BE2C (cell line): ENCODE results near the gene KDM8.

Experiments
- DNase-seq: peaks from one replicate; pipeline ENCODE4 v3.0.0-alpha.2; 2020
- H3K27me3 ChIP-seq: fragments of 250-450 bp; sonication (Bioruptor Pico); 2 replicates; pipeline ENCODE4 v1.5.1; 2020; ENCODE audit warnings: mild to moderate bottlenecking
- H3K36me3 ChIP-seq: fragments of 250-450 bp; sonication (Bioruptor Pico); 2 replicates; pipeline ENCODE4 v1.5.1; 2020; ENCODE audit warnings: mild to moderate bottlenecking
- H3K4me1 ChIP-seq: fragments of 250-450 bp; sonication (Bioruptor Pico); 2 replicates; pipeline ENCODE4 v1.5.1; 2020
- H3K4me3 ChIP-seq: 2 replicates; pipeline ENCODE4 v1.5.1; 2011; ENCODE audit warnings: low read depth, low read length
- H3K9me3 ChIP-seq: fragments of 250-450 bp; sonication (Bioruptor Pico); 2 replicates; pipeline ENCODE4 v1.5.1; 2020
- TF ChIP-seq, protein P1 (sequence below): IDR thresholded peaks from 2 replicates; pipeline ENCODE4 v1.5.1; 2012; ENCODE audit warnings: mild to moderate bottlenecking, low read depth, low read length

The KDM8 gene

DNA sequence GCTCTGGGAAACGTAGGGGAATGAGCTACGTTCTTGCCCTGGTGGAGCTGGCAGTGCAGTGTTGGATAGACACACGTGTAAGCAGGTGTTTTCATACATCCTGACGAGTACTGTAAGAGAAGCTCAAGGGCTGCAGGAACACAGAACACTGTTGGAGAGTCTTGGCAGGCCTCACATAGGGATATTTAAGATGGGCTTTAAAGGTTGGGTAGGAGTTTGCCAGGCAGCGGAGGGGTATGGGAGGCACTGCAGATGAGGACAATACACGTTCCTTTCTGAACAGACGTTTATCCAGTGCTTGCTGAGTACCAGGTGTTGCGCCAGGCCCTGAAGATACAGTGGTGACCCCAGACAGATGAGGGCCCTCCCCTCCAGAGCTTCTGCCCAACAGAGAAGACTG lies 6.3 kb downstream of the KDM8 start:
- no peak for DNase-seq
- no peak overlapping the region for H3K4me3 ChIP-seq
- no peaks in the 10 kb centered on the region for H3K27me3 ChIP-seq
- no peaks in the 10 kb centered on the region for H3K4me1 ChIP-seq
- peaks cover 6% of the 10 kb centered on the region for H3K36me3 ChIP-seq
- H3K9me3 ChIP-seq = no peaks in the 10 kb centered on the region
- TF ChIP-seq, protein P1, sequence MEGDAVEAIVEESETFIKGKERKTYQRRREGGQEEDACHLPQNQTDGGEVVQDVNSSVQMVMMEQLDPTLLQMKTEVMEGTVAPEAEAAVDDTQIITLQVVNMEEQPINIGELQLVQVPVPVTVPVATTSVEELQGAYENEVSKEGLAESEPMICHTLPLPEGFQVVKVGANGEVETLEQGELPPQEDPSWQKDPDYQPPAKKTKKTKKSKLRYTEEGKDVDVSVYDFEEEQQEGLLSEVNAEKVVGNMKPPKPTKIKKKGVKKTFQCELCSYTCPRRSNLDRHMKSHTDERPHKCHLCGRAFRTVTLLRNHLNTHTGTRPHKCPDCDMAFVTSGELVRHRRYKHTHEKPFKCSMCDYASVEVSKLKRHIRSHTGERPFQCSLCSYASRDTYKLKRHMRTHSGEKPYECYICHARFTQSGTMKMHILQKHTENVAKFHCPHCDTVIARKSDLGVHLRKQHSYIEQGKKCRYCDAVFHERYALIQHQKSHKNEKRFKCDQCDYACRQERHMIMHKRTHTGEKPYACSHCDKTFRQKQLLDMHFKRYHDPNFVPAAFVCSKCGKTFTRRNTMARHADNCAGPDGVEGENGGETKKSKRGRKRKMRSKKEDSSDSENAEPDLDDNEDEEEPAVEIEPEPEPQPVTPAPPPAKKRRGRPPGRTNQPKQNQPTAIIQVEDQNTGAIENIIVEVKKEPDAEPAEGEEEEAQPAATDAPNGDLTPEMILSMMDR = no peak

DNA sequence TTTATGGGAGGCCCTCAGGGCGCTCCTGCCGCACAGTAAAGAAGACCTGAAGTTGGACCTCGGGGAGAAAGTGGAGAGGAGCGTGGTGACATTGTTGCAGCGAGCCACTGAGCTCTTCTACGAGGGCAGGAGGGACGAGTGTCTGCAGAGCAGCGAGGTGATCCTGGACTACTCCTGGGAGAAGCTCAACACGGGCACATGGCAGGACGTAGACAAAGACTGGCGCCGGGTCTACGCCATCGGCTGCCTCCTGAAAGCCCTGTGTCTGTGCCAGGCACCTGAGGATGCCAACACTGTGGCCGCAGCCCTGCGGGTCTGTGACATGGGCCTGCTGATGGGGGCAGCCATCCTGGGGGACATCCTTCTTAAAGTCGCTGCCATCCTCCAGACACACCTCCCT lies 6.8 kb downstream of the KDM8 start:
- TF ChIP-seq, protein P1 = no peak
- no peaks in the 10 kb centered on the region for H3K9me3 ChIP-seq
- no peak overlapping the region for H3K4me3 ChIP-seq
- H3K36me3 ChIP-seq = peaks cover 6% of the 10 kb centered on the region
- no peak for DNase-seq
- no peaks in the 10 kb centered on the region for H3K4me1 ChIP-seq
- no peaks in the 10 kb centered on the region for H3K27me3 ChIP-seq

DNA sequence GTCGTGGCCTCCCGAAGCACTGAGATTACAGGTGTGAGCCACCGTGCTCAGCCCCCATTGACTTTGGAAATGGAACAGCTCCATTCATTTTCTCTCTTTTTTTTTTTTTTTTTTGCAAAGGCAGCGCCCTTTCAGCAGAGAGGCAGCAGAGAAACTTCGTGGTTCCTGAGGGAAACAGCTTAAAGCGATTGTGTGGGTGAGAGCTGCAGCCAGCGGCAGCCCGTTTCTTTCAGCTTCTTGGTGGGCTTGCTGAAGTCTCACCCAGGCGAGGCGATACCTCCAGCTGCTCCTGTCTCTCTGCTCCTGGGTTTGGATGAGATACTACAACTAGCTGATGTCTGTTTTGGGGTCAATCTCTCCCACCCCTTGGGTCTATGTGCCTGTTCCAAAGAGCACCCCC lies 7.7 kb downstream of the KDM8 start:
- Histone ChIP-seq H3K9me3 (no peaks in the 10 kb centered on the region), H3K36me3 (peaks cover 6% of the 10 kb centered on the region), H3K4me1 (no peaks in the 10 kb centered on the region), H3K4me3 (no peak overlapping the region), H3K27me3 (no peaks in the 10 kb centered on the region)
- TF ChIP-seq, protein P1 = no peak
- no peak for DNase-seq

DNA sequence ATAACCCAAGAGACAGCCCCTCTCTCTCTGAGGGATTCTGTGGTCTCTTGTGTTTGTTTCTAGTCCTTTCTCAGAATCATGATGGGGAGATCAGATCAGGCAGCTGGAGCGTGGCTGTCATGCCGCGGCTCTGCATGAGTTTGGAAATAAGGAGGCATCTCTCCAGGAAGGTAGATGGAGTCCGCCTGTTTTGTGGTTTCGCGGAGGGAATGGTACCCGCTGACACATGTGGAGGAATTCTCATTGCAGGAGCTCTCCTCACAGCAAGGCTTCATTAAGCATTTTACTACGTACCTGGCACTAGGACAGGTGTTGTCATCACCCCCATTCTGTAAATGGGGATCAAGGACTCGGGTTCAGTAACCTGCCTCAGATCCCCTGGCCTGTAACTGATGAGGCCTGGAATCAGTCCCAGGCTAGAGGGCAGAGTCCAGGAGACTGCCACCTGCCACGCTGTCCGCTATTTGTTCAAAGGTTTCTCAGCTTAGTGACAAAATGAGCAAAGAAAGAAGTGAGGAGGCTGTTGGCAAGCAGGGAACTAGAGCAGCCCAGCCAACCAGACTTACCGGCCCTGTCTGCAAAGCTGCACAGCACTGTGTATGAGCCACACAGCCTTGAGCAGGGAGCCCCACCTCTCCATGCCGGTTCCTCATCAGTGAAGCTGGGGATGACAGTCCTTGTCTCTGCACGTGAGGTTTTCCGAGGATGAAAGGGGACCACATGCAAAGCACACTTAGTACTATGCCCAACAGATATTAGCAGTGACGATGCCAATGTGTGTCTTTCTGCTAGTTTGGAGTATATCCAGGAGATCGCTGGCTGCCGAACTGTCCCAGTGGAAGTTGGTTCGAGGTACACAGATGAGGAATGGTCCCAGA lies 11.0 kb downstream of the KDM8 start:
- Histone ChIP-seq H3K36me3 (peaks cover 6% of the 10 kb centered on the region), H3K4me3 (no peak overlapping the region)

DNA sequence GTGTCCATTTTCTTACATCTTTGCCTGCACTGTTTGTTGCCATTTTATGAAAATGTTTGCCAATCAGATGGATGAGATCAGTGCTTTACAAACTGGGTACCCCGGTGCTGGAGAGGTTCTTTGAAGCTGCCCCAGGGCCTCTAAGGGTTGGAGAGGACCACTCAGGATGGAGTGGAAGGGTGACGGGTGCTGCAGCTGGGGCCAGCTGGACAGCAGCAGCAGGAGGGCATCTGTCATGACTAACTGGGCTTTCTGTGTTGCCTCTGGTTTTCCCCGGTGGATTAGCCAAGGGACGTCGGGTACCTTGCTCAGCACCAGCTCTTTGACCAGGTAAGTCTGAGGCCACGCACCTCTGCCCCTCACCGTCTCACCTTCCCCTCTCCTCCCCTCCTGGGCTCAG lies 12.3 kb downstream of the KDM8 start:
- Histone ChIP-seq H3K27me3 (no peaks in the 10 kb centered on the region), H3K4me3 (no peak overlapping the region), H3K9me3 (no peaks in the 10 kb centered on the region), H3K4me1 (no peaks in the 10 kb centered on the region; the same call in 1 of the 2 replicates), H3K36me3 (peaks cover under 1% of the 10 kb centered on the region)
- TF ChIP-seq, protein P1 = no peak
- no peak for DNase-seq

More for the DNA sequence above, 11.0 kb downstream of the KDM8 start:
- no peaks in the 10 kb centered on the region for H3K27me3 ChIP-seq
- TF ChIP-seq, protein P1 = no peak
- no peaks in the 10 kb centered on the region for H3K9me3 ChIP-seq
- DNase-seq = no peak
- no peaks in the 10 kb centered on the region; the same call in 1 of the 2 replicates for H3K4me1 ChIP-seq

DNA sequence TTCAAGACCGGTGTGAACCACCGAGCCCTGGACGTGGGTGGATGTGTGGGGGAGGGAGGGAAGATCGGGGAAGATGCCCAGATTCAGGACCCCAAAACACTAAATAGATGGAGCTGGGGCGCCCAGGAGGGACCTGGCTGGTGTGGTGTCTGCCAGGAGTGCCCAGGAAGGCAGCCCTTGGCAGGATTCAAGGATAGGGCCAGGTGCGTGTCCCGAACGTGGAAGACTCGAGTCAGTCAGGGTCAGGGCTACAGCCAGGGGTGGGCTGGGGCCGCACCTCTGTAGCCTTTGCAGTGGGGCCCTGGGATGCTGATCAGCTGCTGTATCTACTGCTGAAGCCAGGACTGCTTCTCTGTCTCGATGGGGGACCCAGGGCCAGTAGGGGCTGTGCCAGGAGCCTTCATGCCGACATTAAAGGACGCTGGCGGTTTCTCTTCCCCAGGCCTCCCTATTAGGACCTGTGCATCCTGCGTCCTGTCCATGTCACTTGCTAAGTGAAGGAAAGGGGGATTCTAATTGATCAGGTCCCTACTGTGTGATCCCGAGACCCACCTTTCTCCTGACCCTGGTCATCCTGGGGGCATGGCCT lies 13.1 kb downstream of the KDM8 start:
- TF ChIP-seq, protein P1 = no peak
- no peaks in the 10 kb centered on the region for H3K9me3 ChIP-seq
- H3K4me1 ChIP-seq = no peaks in the 10 kb centered on the region; the same call in 1 of the 2 replicates
- no peak overlapping the region for H3K4me3 ChIP-seq
- H3K27me3 ChIP-seq = no peaks in the 10 kb centered on the region
- H3K36me3 ChIP-seq = no peaks in the 10 kb centered on the region; the same call in 1 of the 2 replicates
- DNase-seq = no peak
